Renal pelvis (tissue), 12 donors: ENCODE measurements around the gene DCP2. TPM values are rescaled to one million over a fixed set of nuclear protein-coding genes. Genes with fewer than 3 reads are reported as not detected.
"Not testable (repeated sequence)": the region's sequence is repeated elsewhere in the genome, so short reads cannot be mapped to it uniquely, and the experiment has no call there.

Source experiments
- DNase-seq: peaks from one replicate; pipeline ENCODE4 v3.0.0-alpha.2; 2013
- long read RNA-seq, 16 experiments: transcript quantifications; one replicate each; lab custom pipeline, GENCODE V29; 2026
- polyA plus RNA-seq, 3 donors: library from polyadenylated mRNA; unstranded; fragments of 120-200 nt; gene quantifications; one replicate each; pipeline ENCODE4 v1.2.1, GENCODE V29; 2013; ENCODE audit not compliant: insufficient read length in 3 of 3

The DCP2 gene
- polyA plus RNA-seq = 10 to 100 TPM; 30.5 to 38.4 (median 37.9) TPM
- long read RNA-seq, donor 1, full-length matches to known transcripts = 2 of 2 reads
- long read RNA-seq, donor 1, partial matches to known transcripts = 0 of 2 reads
- long read RNA-seq, donor 1, other reads (novel, unspliced or antisense) = 0 of 2 reads
- long read RNA-seq, donor 2, full-length matches to known transcripts = 2 of 2 reads
- long read RNA-seq, donor 2, partial matches to known transcripts = 0 of 2 reads
- long read RNA-seq, donor 2, other reads (novel, unspliced or antisense) = 0 of 2 reads
- long read RNA-seq, donor 3, full-length matches to known transcripts = 3 of 3 reads
- long read RNA-seq, donor 3, partial matches to known transcripts = 0 of 3 reads
- long read RNA-seq, donor 3, other reads (novel, unspliced or antisense) = 0 of 3 reads
- long read RNA-seq, donor 4, full-length matches to known transcripts = 2 of 2 reads
- long read RNA-seq, donor 4, partial matches to known transcripts = 0 of 2 reads
- long read RNA-seq, donor 4, other reads (novel, unspliced or antisense) = 0 of 2 reads
- long read RNA-seq, donor 5, partial matches to known transcripts = 0 of 1 reads
- long read RNA-seq, donor 5, other reads (novel, unspliced or antisense) = 0 of 1 reads
- long read RNA-seq, donor 6, full-length matches to known transcripts = 4 of 4 reads
- long read RNA-seq, donor 6, partial matches to known transcripts = 0 of 4 reads
- long read RNA-seq, donor 6, other reads (novel, unspliced or antisense) = 0 of 4 reads
- long read RNA-seq, donor 7, full-length matches to known transcripts = 5 of 5 reads
- long read RNA-seq, donor 7, partial matches to known transcripts = 0 of 5 reads
- long read RNA-seq, donor 7, other reads (novel, unspliced or antisense) = 0 of 5 reads
- long read RNA-seq, donor 8, full-length matches to known transcripts = 4 of 4 reads
- long read RNA-seq, donor 8, partial matches to known transcripts = 0 of 4 reads
- long read RNA-seq, donor 8, other reads (novel, unspliced or antisense) = 0 of 4 reads
- long read RNA-seq, donor 9, full-length matches to known transcripts = 6 of 22 reads
- long read RNA-seq, donor 9, partial matches to known transcripts = 16 of 22 reads
- long read RNA-seq, donor 9, other reads (novel, unspliced or antisense) = 0 of 22 reads
- long read RNA-seq, donor 10, full-length matches to known transcripts = 4 of 4 reads
- long read RNA-seq, donor 10, partial matches to known transcripts = 0 of 4 reads
- long read RNA-seq, donor 10, other reads (novel, unspliced or antisense) = 0 of 4 reads
- long read RNA-seq, donor 11, full-length matches to known transcripts = 3 of 3 reads
- long read RNA-seq, donor 11, partial matches to known transcripts = 0 of 3 reads
- long read RNA-seq, donor 11, other reads (novel, unspliced or antisense) = 0 of 3 reads
- long read RNA-seq, donor 12, full-length matches to known transcripts = 7 of 7 reads
- long read RNA-seq, donor 12, partial matches to known transcripts = 0 of 7 reads
- long read RNA-seq, donor 12, other reads (novel, unspliced or antisense) = 0 of 7 reads
- long read RNA-seq, donor 13, full-length matches to known transcripts = 3 of 3 reads
- long read RNA-seq, donor 13, partial matches to known transcripts = 0 of 3 reads
- long read RNA-seq, donor 13, other reads (novel, unspliced or antisense) = 0 of 3 reads
- long read RNA-seq, donor 14, full-length matches to known transcripts = 8 of 14 reads
- long read RNA-seq, donor 14, partial matches to known transcripts = 6 of 14 reads
- long read RNA-seq, donor 14, other reads (novel, unspliced or antisense) = 0 of 14 reads
- long read RNA-seq, donor 15, full-length matches to known transcripts = 5 of 5 reads
- long read RNA-seq, donor 15, partial matches to known transcripts = 0 of 5 reads
- long read RNA-seq, donor 15, other reads (novel, unspliced or antisense) = 0 of 5 reads
- long read RNA-seq, donor 16, full-length matches to known transcripts = 5 of 5 reads
- long read RNA-seq, donor 16, partial matches to known transcripts = 0 of 5 reads
- long read RNA-seq, donor 16, other reads (novel, unspliced or antisense) = 0 of 5 reads

DNA sequence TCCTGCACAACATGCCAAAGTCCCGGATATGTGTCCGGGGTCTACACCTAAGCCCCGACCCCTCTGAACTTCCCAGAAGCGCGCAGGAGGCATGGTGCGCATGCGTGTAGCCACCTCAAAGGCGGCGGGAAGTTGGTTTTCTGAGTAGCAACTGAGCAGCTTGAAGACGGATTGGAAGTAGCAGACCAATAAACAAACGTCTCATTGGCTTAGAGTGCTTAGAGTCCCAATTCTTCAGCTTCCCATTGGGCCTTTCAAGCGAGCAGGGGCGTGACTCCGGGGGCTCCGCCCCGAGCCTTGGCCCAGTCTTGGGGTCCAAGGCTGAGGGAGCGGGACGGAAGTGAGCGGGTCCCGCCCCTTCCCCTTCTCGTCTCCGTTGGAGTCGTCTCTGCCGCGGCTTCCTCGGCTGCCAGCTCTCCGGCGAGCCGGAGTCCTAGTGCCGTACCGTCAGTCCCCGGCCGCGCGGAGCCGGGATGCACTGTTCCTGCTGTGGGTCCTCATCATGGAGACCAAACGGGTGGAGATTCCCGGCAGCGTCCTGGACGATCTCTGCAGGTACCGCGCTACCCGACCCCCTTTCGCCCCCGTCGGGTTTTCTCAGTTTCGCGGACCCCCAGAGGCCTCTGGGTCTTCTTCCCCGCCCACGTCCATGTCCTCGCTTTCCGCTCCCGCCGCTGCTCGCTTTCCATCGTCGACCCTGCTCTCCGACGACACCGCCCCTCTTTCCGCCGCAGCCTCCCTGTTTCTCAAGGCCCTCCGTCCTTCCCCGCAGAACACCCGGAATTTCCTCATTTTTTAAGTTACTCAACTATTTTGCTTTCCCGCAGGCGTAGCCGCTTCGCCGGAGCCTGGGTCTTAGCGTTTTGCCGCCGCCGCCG, at the start of gene DCP2:
TSS of gene DCP2 (plus strand) at position 367 of the 878 bp plus-strand sequence. CDS start at position 503, 136 bp downstream.
- peak; percentile 99 for DNase-seq

- DNase-seq = no peak
Observed at GRCh38 chr5:112929336-112930081, 47.1 kb upstream of the DCP2 start.

DNA sequence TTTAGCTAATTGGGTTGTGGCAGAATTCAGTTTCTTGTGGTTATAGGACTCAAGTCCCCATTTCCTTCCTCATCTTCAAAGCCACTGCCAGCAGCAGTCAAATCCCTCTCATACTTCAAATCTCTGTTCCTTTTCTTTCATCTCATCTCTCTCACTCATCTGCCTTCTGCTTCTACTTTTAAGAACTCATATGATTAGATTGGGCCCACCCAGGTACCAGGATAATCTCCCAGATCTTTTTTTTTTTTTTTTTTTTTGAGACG, 46.6 kb upstream of the DCP2 start:
- DNase-seq = no peak

DNA sequence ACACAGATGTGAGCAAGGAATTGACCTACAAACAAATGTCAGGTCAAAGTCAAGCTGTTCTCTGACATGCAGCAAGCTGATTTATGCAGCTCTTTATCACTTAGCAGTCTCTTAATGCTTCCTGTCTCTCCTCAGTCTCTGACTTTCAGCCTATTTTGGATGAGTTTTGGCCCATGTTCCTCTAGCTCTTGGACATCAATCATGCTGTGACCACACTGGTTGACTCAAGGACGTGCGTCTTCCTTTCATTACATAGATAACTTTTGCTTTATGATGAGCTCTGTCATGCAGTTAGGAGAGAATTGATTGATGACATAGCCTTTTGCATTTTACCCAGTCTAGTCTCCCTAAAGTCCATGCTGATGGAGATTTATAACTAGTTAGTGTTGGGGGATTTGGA, 45.1 kb upstream of the DCP2 start:
- no peak for DNase-seq

- no peak for DNase-seq
Observed at GRCh38 chr5:112933105-112933504, 43.5 kb upstream of the DCP2 start.

GRCh38 chr5:112933651-112934365, 42.8 kb upstream of the DCP2 start:
- no peak for DNase-seq

DNA sequence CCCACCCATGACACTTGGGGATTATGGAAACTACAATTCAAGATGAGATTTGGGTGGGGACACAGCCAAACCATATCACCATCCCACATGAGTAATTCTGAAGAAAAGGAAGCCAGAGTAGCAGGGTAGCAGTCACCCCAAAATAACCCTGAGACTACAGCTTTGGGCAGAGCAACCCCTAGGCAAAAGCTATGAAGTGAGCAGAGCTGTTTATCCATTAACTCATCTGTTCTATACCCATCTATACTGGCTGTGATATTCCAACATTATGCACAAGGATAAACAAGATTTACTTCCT, 42.3 kb upstream of the DCP2 start:
- DNase-seq = no peak

DNA sequence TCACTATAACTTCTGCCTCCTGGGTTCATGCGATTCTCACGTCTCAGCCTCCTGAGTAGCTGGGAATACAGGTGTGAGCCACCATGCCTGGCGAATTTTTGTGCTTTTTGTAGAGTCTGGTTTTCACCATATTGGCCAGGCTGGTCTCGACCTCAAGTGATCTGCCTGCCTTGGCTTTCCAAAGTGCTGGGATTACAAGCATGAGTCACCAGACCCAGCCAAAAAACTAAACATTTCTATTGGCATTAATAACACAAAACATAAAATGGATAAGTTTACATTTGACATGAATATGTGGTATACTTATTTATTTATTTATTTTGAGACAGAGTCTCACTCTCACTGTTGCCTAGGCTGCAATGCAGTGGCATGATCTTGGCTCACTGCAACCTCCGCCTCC, 40.9 kb upstream of the DCP2 start:
- DNase-seq = no peak

DNA sequence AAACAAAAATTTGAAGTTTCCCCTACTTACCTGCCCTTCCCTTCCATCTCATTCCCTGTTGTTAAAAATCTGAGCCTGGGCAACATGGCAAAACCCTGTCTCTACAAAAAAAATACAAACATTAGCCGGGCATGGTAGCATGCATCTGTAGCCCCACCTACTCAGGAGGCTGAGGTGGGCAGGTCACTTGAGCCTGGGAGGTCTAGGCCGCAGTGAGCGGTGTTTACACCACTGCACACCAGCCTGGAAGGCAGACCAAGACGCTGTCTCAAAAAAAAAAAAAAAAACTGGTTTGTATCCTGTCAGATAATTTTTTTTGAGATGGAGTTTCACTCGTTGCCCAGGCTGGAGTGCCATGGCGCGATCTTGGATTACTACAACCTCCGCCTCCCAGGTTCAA, 38.3 kb upstream of the DCP2 start:
- DNase-seq = no peak

DNA sequence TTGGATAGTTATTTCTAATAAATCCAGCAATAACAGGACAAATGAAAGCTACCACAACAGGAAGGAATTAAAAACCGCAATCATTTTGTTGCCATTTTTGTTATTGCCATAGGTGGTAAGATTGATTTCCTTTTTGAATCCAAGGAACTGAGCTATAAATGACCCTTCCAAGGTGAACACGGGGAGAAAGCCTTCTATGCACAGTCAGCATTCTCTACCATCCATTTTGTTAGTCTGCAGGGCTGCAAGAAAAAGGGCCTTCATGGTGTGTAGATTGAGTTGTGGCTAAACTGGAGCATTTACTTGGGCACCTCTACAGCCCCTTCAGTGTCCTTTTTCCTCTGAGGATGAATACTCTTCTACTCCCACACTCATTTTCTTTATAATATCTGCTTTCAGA, 35.9 kb upstream of the DCP2 start:
- DNase-seq = no peak

GRCh38 chr5:112948458-112948857, 28.1 kb upstream of the DCP2 start:
- no peak for DNase-seq

- DNase-seq = no peak
Observed at GRCh38 chr5:112951124-112951702, 25.4 kb upstream of the DCP2 start.

GRCh38 chr5:112956606-112957005, 20.0 kb upstream of the DCP2 start:
- DNase-seq = no peak

GRCh38 chr5:112957036-112957808, 19.4 kb upstream of the DCP2 start:
- no peak for DNase-seq

GRCh38 chr5:112958093-112959088, 18.2 kb upstream of the DCP2 start:
- no peak for DNase-seq

- DNase-seq = not testable (repeated sequence)
Observed at GRCh38 chr5:112959872-112960271, 16.7 kb upstream of the DCP2 start.
